Adrenal gland (tissue), 12 donors: ENCODE measurements around the gene TUT4. TPM values are rescaled to one million over a fixed set of nuclear protein-coding genes. Genes with fewer than 3 reads are reported as not detected.

Experiments
- DNase-seq, 7 donors: peaks; one replicate each; pipeline ENCODE4 v3.0.0-alpha.2; 2019 to 2020
- H3K27ac ChIP-seq, 5 donors: fragments of 200-600 bp; sonication (generic) in 4 of 5; 1 replicate in 3 of 5; 2 replicates in 2 of 5; pipeline versions ENCODE4 v1.5.1 to v1.8.0; 2016 to 2020; ENCODE audit warnings: mild to moderate bottlenecking in 1 of 5
- H3K27me3 ChIP-seq: fragments of 200-600 bp; 2 replicates; pipeline ENCODE4 v1.8.0; 2021
- H3K36me3 ChIP-seq, 2 donors: fragments of 200-600 bp; replicated peaks in 1 of 2; 1 replicate in 1 of 2; 2 replicates in 1 of 2; pipeline versions ENCODE4 v1.5.1 to v1.8.0; 2018 to 2022
- H3K4me1 ChIP-seq, 2 donors: fragments of 200-600 bp; replicated peaks in 1 of 2; 1 replicate in 1 of 2; 2 replicates in 1 of 2; pipeline versions ENCODE4 v1.5.1 to v1.8.0; 2018 to 2021
- H3K4me3 ChIP-seq, 4 donors: fragments of 200-600 bp; sonication (generic) in 3 of 4; one replicate each; pipeline ENCODE4 v1.5.1; 2016 to 2018
- H3K9me3 ChIP-seq, 3 donors: fragments of 200-600 bp; sonication (generic) in 1 of 3; replicated peaks in 1 of 3; 1 replicate in 2 of 3; 2 replicates in 1 of 3; pipeline versions ENCODE4 v1.5.1 to v1.8.0; 2016 to 2021
- CTCF ChIP-seq, 6 experiments: fragments of 450-650 bp in 4 of 6; fragments of 200-600 bp in 2 of 6; sonication (generic) in 1 of 6; IDR thresholded peaks; 1 replicate in 5 of 6; 2 replicates in 1 of 6; pipeline versions ENCODE4 v1.5.1 to v1.8.0; 2016 to 2021; ENCODE audit warnings: antibody characterized with exemption in 6 of 6, mild to moderate bottlenecking in 2 of 6, moderate library complexity in 1 of 6
- POLR2A ChIP-seq, 2 donors: fragments of 450-650 bp; IDR thresholded peaks; one replicate each; pipeline ENCODE4 v1.6.1; 2017; ENCODE audit warnings: antibody characterized with exemption in 2 of 2, mild to moderate bottlenecking in 2 of 2, moderate library complexity in 1 of 2
- WGBS, 4 donors: extraction: QIAGEN DNeasy Blood & Tissue Kit in 2 of 4; methylation state at CpG; one replicate each; pipeline versions ENCODE4 v1.1.5 to v1.1.7; 2013 to 2017; 5-methylcytosine and 5-hydroxymethylcytosine counted together
- intact Hi-C, 2 donors: fragments of 100-400 bp; cut with DNase I; formaldehyde crosslinking; loops; one replicate each; pipeline versions ENCODE4 v1.14.1 to v1.15.0; 2022 to 2023
- polyA plus RNA-seq, 3 donors: library from polyadenylated mRNA; stranded (reverse); fragments of 200-250 nt in 2 of 3; fragments of 350-450 nt in 1 of 3; fragmentation: Illumina TruSeq in 1 of 3; extraction: RNeasy Lipid Tissue Mini Kit (QIAGEN cat#74804) in 1 of 3; gene quantifications; one replicate each; pipeline ENCODE4 v1.2.3, GENCODE V29; 2013 to 2014
- total RNA-seq, 9 donors: library from RNA; depleted of rRNA in 4 of 9; stranded (reverse); fragments of >200 nt in 4 of 9; fragments of 120-200 nt in 1 of 9; fragmentation: NEBNext Ultra II Directional in 1 of 9; extraction: Animal tissue kit (Norgen Biotek cat#: 25700) in 1 of 9; gene quantifications; one replicate each; pipeline versions ENCODE4 v1.1.0 to v1.2.4, GENCODE V29; 2013 to 2023
- donor health status: healthy with polysubstance abuse.
- donor health status: Bipolar disorder and iron deficiency.
- donor health status: DM: yes; HTN: yes; CAD: no.
- donor health status: DM: no; HTN: no; CAD: no.
- donor health status: DM: no; HTN: no; CAD: no.
- donor health status: DM: yes; HTN: yes; CAD: no.

Gene TUT4
- total and polyA plus RNA-seq, 12 donors, result 29.7 to 80.9 (median 66.1) TPM

- H3K27me3 ChIP-seq, result no peaks in the 10 kb centered on the region
- no peak overlapping the region for H3K27ac ChIP-seq
- no peaks in the 10 kb centered on the region for H3K9me3 ChIP-seq
- no peak for TF ChIP-seq POLR2A (IDR thresholded peaks at IDR 0.05)
- TF ChIP-seq CTCF (IDR thresholded peaks at IDR 0.05), result no peak
- DNase-seq, result no peak
- no peaks in the 10 kb centered on the region for H3K4me1 ChIP-seq
- no peak overlapping the region for H3K4me3 ChIP-seq
- intact Hi-C loops, result no loop called here
- no peaks in the 10 kb centered on the region for H3K36me3 ChIP-seq
These were observed 49.2 kb downstream of the TUT4 start for GRCh38 chr1:52503706-52504105.

- 80 to 84% (median 82%) methylated on average over 5 of the region's 5 CpGs for WGBS, 4 donors
- intact Hi-C loops, result no loop called here
- Histone ChIP-seq H3K4me1 (no peaks in the 10 kb centered on the region), H3K9me3 (no peaks in the 10 kb centered on the region), H3K27me3 (no peaks in the 10 kb centered on the region), H3K4me3 (no peak overlapping the region), H3K36me3 (no peaks in the 10 kb centered on the region), H3K27ac (no peak overlapping the region)
- no peak for DNase-seq
- TF ChIP-seq POLR2A (IDR thresholded peaks at IDR 0.05) (no peak), CTCF (IDR thresholded peaks at IDR 0.05) (no peak)
These were observed 50.1 kb downstream of the TUT4 start for GRCh38 chr1:52502789-52503188.

- Histone ChIP-seq H3K27me3 (no peaks in the 10 kb centered on the region), H3K36me3 (no peaks in the 10 kb centered on the region), H3K4me1 (no peaks in the 10 kb centered on the region), H3K4me3 (no peak overlapping the region), H3K27ac (no peak overlapping the region), H3K9me3 (no peaks in the 10 kb centered on the region)
- no peak for DNase-seq
- no peak for TF ChIP-seq POLR2A (IDR thresholded peaks at IDR 0.05)
- TF ChIP-seq CTCF (IDR thresholded peaks at IDR 0.05), result no peak
- intact Hi-C loops, result no loop called here
- 92 to 100% (median 97%) methylated on average over 2 of the region's 2 CpGs for WGBS, 4 donors
These were observed 65.3 kb downstream of the TUT4 start for GRCh38 chr1:52487632-52488031.

- Histone ChIP-seq H3K4me3 (no peak overlapping the region), H3K27me3 (no peaks in the 10 kb centered on the region), H3K4me1 (peaks cover 0 to 8% of the 10 kb centered on the region in 2 donors), H3K27ac (no peak overlapping the region), H3K9me3 (no peaks in the 10 kb centered on the region), H3K36me3 (peaks cover 0 to 3% of the 10 kb centered on the region in 2 donors)
- WGBS, 4 donors, result 96 to 98% (median 98%) methylated on average over 7 of the region's 7 CpGs
- intact Hi-C loops, result no loop called here
- TF ChIP-seq CTCF (IDR thresholded peaks at IDR 0.05) (no peak), POLR2A (IDR thresholded peaks at IDR 0.05) (no peak)
- DNase-seq, result no peak
These were observed 70.4 kb downstream of the TUT4 start for GRCh38 chr1:52482326-52483004.
